Neural cell (in vitro differentiated cells): ENCODE data around the gene PLEKHG5. TPM values are rescaled to one million over a fixed set of nuclear protein-coding genes. Genes with fewer than 3 reads are reported as not detected.
"Not testable (repeated sequence)": the region's sequence is repeated elsewhere in the genome, so short reads cannot be mapped to it uniquely, and the experiment has no call there.

Source experiments
- H2AFZ ChIP-seq: fragments of 200-600, 300-800 bp; sonication (generic), shearing (Covaris generic); 2 replicates; pipeline ENCODE4 v1.6.0; 2014; ENCODE audit warnings: low read depth, mild to moderate bottlenecking, antibody characterized with exemption, low read length, moderate library complexity
- H3F3A ChIP-seq: fragments of 200-600 bp; shearing (Covaris generic); 2 replicates; pipeline ENCODE4 v1.6.1; 2016; ENCODE audit warnings: mild to moderate bottlenecking, moderate library complexity, mixed read lengths, antibody characterized with exemption, low read length; ENCODE audit not compliant: insufficient read depth, poor library complexity, severe bottlenecking
- H3K27ac ChIP-seq: fragments of 200-600, 300-800 bp; sonication (generic), shearing (Covaris generic); 2 replicates; pipeline ENCODE4 v1.5.1; 2014; ENCODE audit warnings: mild to moderate bottlenecking, low read length, moderate library complexity
- H3K27me3 ChIP-seq: fragments of 300-800, 200-600 bp; sonication (generic), shearing (Covaris generic); 2 replicates; pipeline ENCODE4 v1.6.0; 2014; ENCODE audit warnings: mild to moderate bottlenecking, low read depth, low read length, moderate library complexity; ENCODE audit not compliant: insufficient read depth
- H3K36me3 ChIP-seq: fragments of 300-800, 200-600 bp; sonication (generic), shearing (Covaris generic); 2 replicates; pipeline ENCODE4 v1.5.1; 2014; ENCODE audit warnings: mild to moderate bottlenecking, antibody characterized with exemption, low read length, moderate library complexity; ENCODE audit not compliant: insufficient read depth
- H3K4me2 ChIP-seq: fragments of 300-800, 200-600 bp; sonication (generic), shearing (Covaris generic); 2 replicates; pipeline ENCODE4 v1.6.0; 2014; ENCODE audit warnings: mild to moderate bottlenecking, low read length
- H3K4me3 ChIP-seq: fragments of 300-800, 200-600 bp; sonication (generic), shearing (Covaris generic); 2 replicates; pipeline ENCODE4 v1.5.1; 2014; ENCODE audit warnings: mild to moderate bottlenecking, low read length, moderate library complexity
- H3K79me2 ChIP-seq: fragments of 200-600 bp; shearing (Covaris generic); replicated peaks from 2 replicates; pipeline ENCODE4 v1.6.0; 2014; ENCODE audit warnings: mild to moderate bottlenecking, low read length, moderate library complexity; ENCODE audit not compliant: insufficient read depth
- H3K9ac ChIP-seq: fragments of 300-800, 200-600 bp; sonication (generic), shearing (Covaris generic); 2 replicates; pipeline ENCODE4 v1.6.1; 2016; ENCODE audit warnings: mild to moderate bottlenecking, low read length, mixed read lengths
- H3K9me2 ChIP-seq: fragments of 200-600 bp; shearing (Covaris generic); 2 replicates; pipeline ENCODE4 v1.6.1; 2016; ENCODE audit warnings: mild to moderate bottlenecking, low read length, mixed read lengths; ENCODE audit not compliant: insufficient read depth
- H3K9me3 ChIP-seq: fragments of 200-600, 300-800 bp; sonication (generic), shearing (Covaris generic); 2 replicates; pipeline ENCODE4 v1.6.1; 2016; ENCODE audit warnings: mild to moderate bottlenecking, mixed run types, low read length, moderate library complexity, mixed read lengths
- H4K20me1 ChIP-seq: fragments of 200-600 bp; shearing (Covaris generic); 2 replicates; pipeline ENCODE4 v1.6.1; 2016; ENCODE audit warnings: mild to moderate bottlenecking, mixed run types; ENCODE audit not compliant: insufficient read depth
- CTCF ChIP-seq: fragments of 450-650 bp; IDR thresholded peaks from 2 replicates; pipeline ENCODE4 v1.5.1; 2014; ENCODE audit warnings: antibody characterized with exemption, mild to moderate bottlenecking, moderate library complexity; ENCODE audit not compliant: poor library complexity, severe bottlenecking
- EP300 ChIP-seq: fragments of 450-650 bp; conservative IDR thresholded peaks from 2 replicates; pipeline ENCODE4 v1.6.1; 2014; ENCODE audit warnings: antibody characterized with exemption, mild to moderate bottlenecking, moderate library complexity; ENCODE audit not compliant: poor library complexity, severe bottlenecking
- EZH2 ChIP-seq: fragments of 200-600, 300-800 bp; shearing (Covaris generic), sonication (generic); IDR thresholded peaks from 2 replicates; pipeline ENCODE4 v1.6.1; 2014; ENCODE audit warnings: antibody characterized with exemption, low read length, borderline replicate concordance, mild to moderate bottlenecking; ENCODE audit not compliant: insufficient read depth, poor library complexity, severe bottlenecking
- MXI1 ChIP-seq: fragments of 450-650 bp; conservative IDR thresholded peaks from 2 replicates; pipeline ENCODE4 v1.6.1; 2014; ENCODE audit warnings: antibody characterized with exemption, mild to moderate bottlenecking; ENCODE audit not compliant: poor library complexity, severe bottlenecking
- POLR2AphosphoS5 ChIP-seq: IDR thresholded peaks from 2 replicates; pipeline ENCODE4 v1.6.1; 2012
- RAD21 ChIP-seq: fragments of 450-650 bp; conservative IDR thresholded peaks from 2 replicates; pipeline ENCODE4 v1.6.1; 2014; ENCODE audit warnings: antibody characterized with exemption, mild to moderate bottlenecking, moderate library complexity
- REST ChIP-seq: IDR thresholded peaks from 2 replicates; pipeline ENCODE4 v1.6.1; 2012; ENCODE audit warnings: borderline replicate concordance
- SMC3 ChIP-seq: fragments of 450-650 bp; conservative IDR thresholded peaks from 2 replicates; pipeline ENCODE4 v1.6.1; 2014; ENCODE audit warnings: antibody characterized with exemption, mild to moderate bottlenecking, moderate library complexity; ENCODE audit not compliant: poor library complexity
- TAF1 ChIP-seq: IDR thresholded peaks from 2 replicates; pipeline ENCODE4 v1.6.1; 2012; ENCODE audit warnings: low read depth
- polyA plus RNA-seq: library from polyadenylated mRNA; depleted of rRNA; stranded (reverse); fragments of >200 nt; gene quantifications from 2 replicates; pipeline ENCODE4 v1.2.3, GENCODE V29; 2014

Gene PLEKHG5
- polyA plus RNA-seq, 1 donor from 2014 or later: 24.0 TPM

- not testable (repeated sequence) for H3K79me2 ChIP-seq, H3K4me2 ChIP-seq, H3K9ac ChIP-seq, H3K9me3 ChIP-seq, H4K20me1 ChIP-seq, H3K27ac ChIP-seq, H3F3A ChIP-seq, H2AFZ ChIP-seq, H3K36me3 ChIP-seq, H3K4me3 ChIP-seq, H3K9me2 ChIP-seq, H3K27me3 ChIP-seq
Measured at GRCh38 chr1:6455752-6456520, 35.5 kb downstream of the PLEKHG5 start.

- no peak overlapping the region for H2AFZ ChIP-seq
- H3K27ac ChIP-seq: no peak overlapping the region
- H3K4me2 ChIP-seq: no peak overlapping the region
- H3F3A ChIP-seq: no peaks in the 10 kb centered on the region
- no peak overlapping the region for H3K9ac ChIP-seq
- TF ChIP-seq MXI1 (no peak), REST (no peak), EP300 (no peak), CTCF (no peak), SMC3 (no peak), TAF1 (no peak), POLR2AphosphoS5 (no peak), EZH2 (no peak), RAD21 (no peak)
- H4K20me1 ChIP-seq: no peaks in the 10 kb centered on the region
- no peaks in the 10 kb centered on the region for H3K27me3 ChIP-seq
- no peaks in the 10 kb centered on the region for H3K79me2 ChIP-seq
- no peaks in the 10 kb centered on the region for H3K9me3 ChIP-seq
- no peak overlapping the region for H3K4me3 ChIP-seq
- H3K36me3 ChIP-seq: no peaks in the 10 kb centered on the region
- no peaks in the 10 kb centered on the region for H3K9me2 ChIP-seq
Measured at GRCh38 chr1:6454856-6455751, 36.4 kb downstream of the PLEKHG5 start.

GRCh38 chr1:6453895-6454855 is 37.3 kb downstream of the PLEKHG5 start:
- H3K27ac ChIP-seq, H3K27me3 ChIP-seq, H3K4me2 ChIP-seq, H3K9me3 ChIP-seq, H3F3A ChIP-seq, H3K9ac ChIP-seq, H2AFZ ChIP-seq, H3K36me3 ChIP-seq, H3K79me2 ChIP-seq, H3K9me2 ChIP-seq, H3K4me3 ChIP-seq, H4K20me1 ChIP-seq: not testable (repeated sequence)
